ENCODE measurements around the gene RSRC1.
"Not testable (repeated sequence)": the region's sequence is repeated elsewhere in the genome, so short reads cannot be mapped to it uniquely, and the experiment has no call there.

RSRC1 gene

GRCh38 chr3:158359339-158359738, 249.4 kb downstream of the RSRC1 start:
- H3K27ac ChIP-seq: no peak overlapping the region
- H3K4me3 ChIP-seq: no peak overlapping the region

- Histone ChIP-seq H3K27ac (no peak overlapping the region), H3K4me3 (no peak overlapping the region)
Measured at GRCh38 chr3:158360756-158361448, 251.0 kb downstream of the RSRC1 start.

- Histone ChIP-seq H3K27ac (no peak overlapping the region), H3K4me3 (no peak overlapping the region)
Measured at GRCh38 chr3:158368271-158368670, 258.4 kb downstream of the RSRC1 start.

- H3K4me3 ChIP-seq: no peak overlapping the region
- no peak overlapping the region for H3K27ac ChIP-seq
Measured at GRCh38 chr3:158369279-158369678, 259.4 kb downstream of the RSRC1 start.

- Histone ChIP-seq H3K27ac (no peak overlapping the region), H3K4me3 (no peak overlapping the region)
Measured at GRCh38 chr3:158379517-158379916, 269.6 kb downstream of the RSRC1 start.

- Histone ChIP-seq H3K4me3 (no peak overlapping the region), H3K27ac (no peak overlapping the region)
Measured at GRCh38 chr3:158381262-158381868, 271.5 kb downstream of the RSRC1 start.

GRCh38 chr3:158382479-158382878, 272.6 kb downstream of the RSRC1 start:
- Histone ChIP-seq H3K4me3 (no peak overlapping the region), H3K27ac (no peak overlapping the region)

- H3K4me3 ChIP-seq: no peak overlapping the region
Measured at GRCh38 chr3:158384019-158384418, 274.1 kb downstream of the RSRC1 start.

GRCh38 chr3:158395421-158395820, 285.5 kb downstream of the RSRC1 start:
- Histone ChIP-seq H3K27ac (no peak overlapping the region), H3K4me3 (no peak overlapping the region)

More at GRCh38 chr3:158384019-158384418, 274.1 kb downstream of the RSRC1 start:
- no peak overlapping the region for H3K27ac ChIP-seq

- Histone ChIP-seq H3K27ac (no peak overlapping the region), H3K4me3 (no peak overlapping the region)
Measured at GRCh38 chr3:158402590-158402989, 292.7 kb downstream of the RSRC1 start.

- no peak overlapping the region for H3K4me3 ChIP-seq
- no peak overlapping the region for H3K27ac ChIP-seq
Measured at GRCh38 chr3:158403013-158403412, 293.1 kb downstream of the RSRC1 start.

GRCh38 chr3:158404131-158404718, 294.3 kb downstream of the RSRC1 start:
- no peak overlapping the region for H3K4me3 ChIP-seq
- no peak overlapping the region for H3K27ac ChIP-seq

- no peak overlapping the region for H3K27ac ChIP-seq
- no peak overlapping the region for H3K4me3 ChIP-seq
Measured at GRCh38 chr3:158405507-158405906, 295.6 kb downstream of the RSRC1 start.

- Histone ChIP-seq H3K27ac (no peak overlapping the region), H3K4me3 (no peak overlapping the region)
Measured at GRCh38 chr3:158407844-158408517, 298.1 kb downstream of the RSRC1 start.

GRCh38 chr3:158408518-158408897, 298.6 kb downstream of the RSRC1 start:
- not testable (repeated sequence) for H3K4me3 ChIP-seq, H3K27ac ChIP-seq

- no peak overlapping the region for H3K4me3 ChIP-seq
- no peak overlapping the region for H3K27ac ChIP-seq
Measured at GRCh38 chr3:158418035-158418434, 308.1 kb downstream of the RSRC1 start.

GRCh38 chr3:158419820-158420653, 310.1 kb downstream of the RSRC1 start:
- peak overlapping the region in 5 of 21 experiments; percentile 35 to 56 (median 39) for H3K27ac ChIP-seq
- H3K4me3 ChIP-seq: no peak overlapping the region

GRCh38 chr3:158420654-158421396, 310.9 kb downstream of the RSRC1 start:
- H3K4me3 ChIP-seq: no peak overlapping the region
- H3K27ac ChIP-seq: peak overlapping the region in 5 of 21 experiments; percentile 22 to 55 (median 39)

- no peak overlapping the region for H3K4me3 ChIP-seq
- no peak overlapping the region for H3K27ac ChIP-seq
Measured at GRCh38 chr3:158430448-158430847, 320.6 kb downstream of the RSRC1 start.

Measured in skin epidermis (tissue), 12 donors.